VCaP (cell line): ENCODE measurements around the gene PDE11A.

Experiments used
- H3K27ac ChIP-seq: fragments of 450-650 bp; 2 replicates; pipeline ENCODE4 v1.5.1; 2017
- TF ChIP-seq, protein P1 (sequence below): fragments of 450-650 bp; conservative IDR thresholded peaks from 2 replicates; pipeline ENCODE4 v1.5.1; 2017; ENCODE audit warnings: mild to moderate bottlenecking, moderate library complexity

Gene PDE11A

DNA sequence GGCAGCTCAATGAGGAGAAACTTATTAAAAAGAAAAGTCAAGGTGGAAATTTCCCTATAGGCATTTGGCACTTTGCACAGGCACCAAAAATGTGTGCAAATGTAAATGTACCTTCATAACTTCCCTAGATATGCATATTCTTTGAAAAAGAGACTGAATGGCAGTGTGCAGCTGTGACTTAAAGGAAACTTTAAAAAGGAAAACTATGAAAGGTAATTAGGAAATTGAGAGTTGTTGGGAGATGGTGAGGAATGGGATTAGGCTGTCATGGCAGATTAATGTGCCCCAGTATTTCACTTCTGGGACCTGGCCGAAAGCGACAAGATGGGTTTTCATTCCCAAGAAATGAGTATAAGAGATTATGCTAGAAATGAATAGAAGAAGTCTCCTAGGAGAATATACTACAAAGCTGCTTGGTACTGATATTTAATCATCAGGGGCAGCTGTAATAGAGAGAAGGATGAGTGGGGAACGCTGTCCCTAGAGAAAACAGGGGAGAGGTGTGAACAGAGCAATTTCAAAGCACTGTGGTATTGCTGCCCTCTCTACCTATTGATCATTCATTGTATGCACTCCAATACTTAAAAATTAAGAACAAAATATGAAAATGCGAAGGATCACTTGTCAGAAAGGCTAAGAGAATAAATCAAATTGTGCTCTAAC lies 366.9 kb downstream of the PDE11A start:
- H3K27ac ChIP-seq = no peak overlapping the region
- TF ChIP-seq, protein P1, sequence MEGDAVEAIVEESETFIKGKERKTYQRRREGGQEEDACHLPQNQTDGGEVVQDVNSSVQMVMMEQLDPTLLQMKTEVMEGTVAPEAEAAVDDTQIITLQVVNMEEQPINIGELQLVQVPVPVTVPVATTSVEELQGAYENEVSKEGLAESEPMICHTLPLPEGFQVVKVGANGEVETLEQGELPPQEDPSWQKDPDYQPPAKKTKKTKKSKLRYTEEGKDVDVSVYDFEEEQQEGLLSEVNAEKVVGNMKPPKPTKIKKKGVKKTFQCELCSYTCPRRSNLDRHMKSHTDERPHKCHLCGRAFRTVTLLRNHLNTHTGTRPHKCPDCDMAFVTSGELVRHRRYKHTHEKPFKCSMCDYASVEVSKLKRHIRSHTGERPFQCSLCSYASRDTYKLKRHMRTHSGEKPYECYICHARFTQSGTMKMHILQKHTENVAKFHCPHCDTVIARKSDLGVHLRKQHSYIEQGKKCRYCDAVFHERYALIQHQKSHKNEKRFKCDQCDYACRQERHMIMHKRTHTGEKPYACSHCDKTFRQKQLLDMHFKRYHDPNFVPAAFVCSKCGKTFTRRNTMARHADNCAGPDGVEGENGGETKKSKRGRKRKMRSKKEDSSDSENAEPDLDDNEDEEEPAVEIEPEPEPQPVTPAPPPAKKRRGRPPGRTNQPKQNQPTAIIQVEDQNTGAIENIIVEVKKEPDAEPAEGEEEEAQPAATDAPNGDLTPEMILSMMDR = no peak

DNA sequence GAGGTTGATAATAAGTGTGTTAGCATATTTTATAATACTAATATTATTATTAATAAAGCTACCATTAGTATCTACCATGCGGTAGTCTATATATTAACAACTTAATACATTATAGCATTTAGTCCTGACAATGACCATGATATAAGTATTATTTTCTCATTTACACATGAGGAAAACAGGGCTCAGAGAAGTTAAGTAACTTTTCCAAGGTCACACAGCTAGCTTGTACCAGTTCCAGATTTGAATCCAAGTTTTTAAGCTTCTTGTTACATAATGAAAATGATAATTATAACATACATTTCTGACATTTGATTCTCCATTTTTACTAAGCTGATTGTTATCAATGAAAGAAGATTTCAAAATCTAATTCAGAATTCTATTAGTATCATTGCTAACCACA lies 369.4 kb downstream of the PDE11A start:
- TF ChIP-seq, protein P1 = no peak
- H3K27ac ChIP-seq = no peak overlapping the region

DNA sequence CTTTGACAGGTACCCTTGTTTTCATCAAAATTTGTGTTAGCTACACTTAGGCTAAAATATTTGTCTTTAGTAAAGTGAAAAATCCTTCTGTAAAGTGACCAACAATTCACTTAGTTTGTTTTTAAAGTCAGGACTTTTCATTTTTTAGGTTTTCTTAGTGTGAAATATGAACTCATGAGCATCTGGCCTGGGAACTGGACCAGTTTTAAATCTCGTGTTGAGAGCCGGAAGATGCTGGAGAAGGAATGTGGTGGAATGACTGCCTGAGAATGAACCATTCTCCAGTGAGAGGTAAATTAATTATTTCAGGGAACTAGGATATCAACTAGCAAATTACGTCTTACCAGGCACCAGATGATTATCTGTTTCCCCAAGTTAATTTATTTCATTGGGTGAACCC lies 374.3 kb downstream of the PDE11A start:
- TF ChIP-seq, protein P1 = no peak
- H3K27ac ChIP-seq = no peak overlapping the region

DNA sequence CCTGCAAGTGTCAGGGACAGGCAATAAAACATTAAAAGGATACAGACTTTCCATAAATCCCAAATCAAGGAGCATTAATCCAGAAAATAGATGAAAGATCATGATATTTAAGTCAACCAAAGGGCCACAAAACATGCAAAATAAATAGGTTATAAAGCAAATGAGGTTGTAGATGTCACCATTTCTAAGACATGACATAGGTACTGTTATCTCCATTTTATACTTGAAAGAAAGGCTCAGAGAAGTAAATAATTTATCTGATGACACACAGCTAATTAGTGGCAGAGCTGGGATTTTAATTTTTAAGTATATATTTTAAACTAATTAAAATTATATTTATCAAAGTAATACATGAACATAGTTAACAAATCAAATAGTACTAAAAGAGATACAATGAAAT lies 378.2 kb downstream of the PDE11A start:
- H3K27ac ChIP-seq = no peak overlapping the region
- TF ChIP-seq, protein P1 = no peak

DNA sequence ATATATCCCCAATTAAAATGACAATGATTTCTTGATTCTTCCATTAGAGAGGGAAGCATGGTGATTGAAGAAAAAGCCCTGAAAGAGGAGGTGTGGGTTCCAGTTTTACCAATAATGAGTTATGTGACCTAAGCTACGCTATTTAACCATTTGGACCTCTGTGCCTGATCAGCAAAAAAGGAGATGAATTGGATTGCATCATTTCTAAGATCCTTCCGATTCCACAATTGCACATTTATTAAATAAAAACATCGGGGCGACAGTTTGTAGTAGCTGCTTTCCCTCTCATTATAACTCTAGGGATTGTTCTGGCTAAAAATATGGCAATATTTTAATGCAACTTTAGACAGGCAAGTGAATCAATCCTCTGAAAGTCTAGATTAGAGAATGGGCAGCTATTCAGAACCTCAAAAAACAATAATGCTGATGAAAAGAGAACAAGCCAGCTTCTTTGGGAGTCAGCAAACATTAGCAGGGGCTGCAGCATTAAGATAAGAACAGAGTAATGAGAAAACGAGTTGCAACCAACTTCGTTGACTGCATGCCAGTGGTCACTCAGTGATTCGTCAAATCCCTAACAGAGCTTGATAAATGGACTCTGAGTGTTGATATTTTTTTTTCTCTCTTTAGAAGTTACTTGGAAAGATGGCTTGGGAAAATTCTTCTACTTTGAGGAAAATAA lies 378.8 kb downstream of the PDE11A start:
- no peak overlapping the region for H3K27ac ChIP-seq

DNA sequence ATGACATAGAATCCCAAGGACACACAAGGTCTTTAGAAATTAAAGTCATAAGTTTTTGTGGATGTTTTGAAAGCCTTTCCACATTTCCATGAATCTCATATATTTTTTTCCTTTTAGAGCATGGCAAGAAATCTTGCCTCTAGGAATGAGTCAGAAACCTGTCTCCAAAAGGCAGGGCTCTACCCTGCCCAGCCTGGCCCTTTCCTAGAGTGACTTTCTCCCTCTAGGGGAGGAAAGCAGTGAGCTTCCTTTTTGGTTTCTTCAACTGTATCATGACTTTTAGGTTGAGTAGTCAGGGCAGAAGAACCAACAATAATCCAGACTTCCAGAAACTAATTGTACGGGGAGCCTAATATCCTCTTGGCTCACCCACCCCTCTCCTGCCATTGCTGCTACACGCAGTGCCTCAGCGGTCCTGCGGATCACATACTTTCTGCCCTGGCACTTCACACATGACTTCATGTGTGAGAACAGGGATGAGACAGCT lies 379.8 kb downstream of the PDE11A start:
- TF ChIP-seq, protein P1 = no peak; the same call in 1 of the 2 replicates
- peak overlapping the region; percentile 41 for H3K27ac ChIP-seq

More for the DNA sequence above, 378.8 kb downstream of the PDE11A start:
- TF ChIP-seq, protein P1 = no peak

DNA sequence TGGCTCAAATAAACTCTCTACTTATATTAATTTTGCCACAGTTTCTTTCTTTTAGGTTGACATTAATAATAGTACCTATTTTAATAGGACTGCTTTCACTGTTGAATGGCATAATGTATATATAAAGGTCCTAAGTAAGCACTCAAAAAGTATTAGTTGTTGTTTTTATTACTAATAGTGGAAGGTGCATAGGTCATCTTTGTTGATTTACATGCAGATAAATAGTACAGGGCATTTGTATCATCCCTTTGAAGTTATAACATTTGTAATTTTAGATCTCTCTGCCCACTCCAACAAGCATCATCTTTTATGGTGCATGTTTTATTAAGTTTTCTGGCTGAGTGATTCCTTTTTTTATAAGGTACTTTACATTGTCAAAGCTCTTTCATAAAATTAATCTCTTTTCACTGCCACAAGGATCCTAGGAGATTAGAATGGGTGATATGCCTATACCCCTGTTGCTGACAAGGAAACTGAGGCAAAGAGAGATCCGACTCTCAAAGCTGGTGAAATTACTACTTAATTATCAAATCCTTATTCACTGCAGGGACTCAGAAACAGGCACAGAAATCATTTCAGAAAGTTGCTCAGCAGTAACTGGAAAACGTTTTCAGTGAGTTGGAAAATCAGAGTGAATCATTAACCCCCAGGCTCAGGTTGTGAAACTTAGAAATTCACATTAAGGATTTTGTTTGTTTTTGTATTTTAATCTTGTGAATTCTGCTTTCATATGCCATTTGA lies 380.4 kb downstream of the PDE11A start:
- H3K27ac ChIP-seq = peak overlapping the region; percentile 41
- TF ChIP-seq, protein P1 = no peak
